Endothelial cell of umbilical vein (primary cell): ENCODE measurements around the gene DDR2. TPM values are rescaled to one million over a fixed set of nuclear protein-coding genes. Genes with fewer than 3 reads are reported as not detected.

Source experiments
- BruUV-seq: library from RNA; stranded (reverse); fragments of 400-500 nt; replicated peaks from 2 replicates; lab custom pipeline; 2021; lab: Mats Ljungman, UMichigan
- CTCF ChIA-PET: fragments of 300-600, 350-600 bp; sonication (Branson Sonifier 250); formaldehyde crosslinking; loops from one replicate; lab custom pipeline; 2021; ENCODE audit warnings: antibody characterized with exemption, inconsistent platforms; lab: Charles Lee
- POLR2A ChIA-PET: fragments of 300-600, 350-600 bp; sonication (Branson Sonifier 250); formaldehyde crosslinking; loops from one replicate; lab custom pipeline; 2021; ENCODE audit warnings: antibody characterized with exemption, inconsistent platforms; lab: Charles Lee
- DNase-seq: peaks from one replicate; pipeline ENCODE4 v3.0.0-alpha.2; 2011; ENCODE audit warnings: low read depth, low spot score
- FAIRE-seq: peaks from 2 replicates; lab custom pipeline; 2011; peaks lifted over from hg19 to GRCh38; lab: Jason Lieb, UNC
- H2AFZ ChIP-seq: 2 replicates; pipeline ENCODE4 v1.6.0; 2012; ENCODE audit warnings: low read depth, low read length, control low read depth, inconsistent platforms
- H3K27ac ChIP-seq: 2 replicates; pipeline ENCODE4 v1.5.1; 2011; ENCODE audit warnings: low read depth, mild to moderate bottlenecking, control low read depth, low read length, moderate library complexity; ENCODE audit not compliant: insufficient read depth
- H3K27me3 ChIP-seq, 2 experiments: 2 replicates each; pipeline versions ENCODE4 v1.6.0 to v1.6.1; 2011; ENCODE audit warnings: low read length in 2 of 2, mixed read lengths in 1 of 2; ENCODE audit not compliant: control insufficient read depth in 2 of 2, insufficient read depth in 2 of 2
- H3K36me3 ChIP-seq, 2 experiments: 2 replicates in 1 of 2; 3 replicates in 1 of 2; pipeline ENCODE4 v1.5.1; 2011; ENCODE audit warnings: low read length in 2 of 2, mild to moderate bottlenecking in 1 of 2, moderate library complexity in 1 of 2; ENCODE audit not compliant: control insufficient read depth in 2 of 2, insufficient read depth in 2 of 2; ENCODE audit errors: extremely low read depth in 1 of 2
- H3K4me1 ChIP-seq: 3 replicates; pipeline ENCODE4 v1.5.1; 2011; ENCODE audit warnings: mild to moderate bottlenecking, low read length; ENCODE audit not compliant: control insufficient read depth, insufficient read depth; ENCODE audit errors: extremely low read depth
- H3K4me2 ChIP-seq: 2 replicates; pipeline ENCODE4 v1.6.1; 2011; ENCODE audit warnings: low read length, control low read depth, mixed read lengths; ENCODE audit not compliant: insufficient read depth
- H3K4me3 ChIP-seq, 3 experiments: fragments of 200-600 bp in 1 of 3; sonication (generic), shearing (Covaris generic) in 1 of 3; replicated peaks in 1 of 3; 2 replicates each; pipeline ENCODE4 v1.5.1; 2011 to 2016; ENCODE audit warnings: control low read depth in 3 of 3, low read length in 3 of 3, mild to moderate bottlenecking in 2 of 3, inconsistent platforms in 1 of 3, low read depth in 1 of 3, moderate library complexity in 1 of 3; ENCODE audit not compliant: insufficient read depth in 1 of 3
- H3K79me2 ChIP-seq: 2 replicates; pipeline ENCODE4 v1.6.0; 2012; ENCODE audit warnings: low read length, inconsistent platforms; ENCODE audit not compliant: control insufficient read depth, insufficient read depth
- H3K9ac ChIP-seq: replicated peaks from 2 replicates; pipeline ENCODE3; 2011; ENCODE audit warnings: low read length, control low read depth; ENCODE audit not compliant: insufficient read depth; ENCODE audit errors: extremely low read depth
- H3K9me1 ChIP-seq: replicated peaks from 3 replicates; pipeline ENCODE4 v1.6.0; 2011; ENCODE audit warnings: mild to moderate bottlenecking, low read length; ENCODE audit not compliant: control insufficient read depth, insufficient read depth; ENCODE audit errors: extremely low read depth
- H3K9me3 ChIP-seq: replicated peaks from 2 replicates; pipeline ENCODE4 v1.5.1; 2012; ENCODE audit warnings: low read length, inconsistent platforms; ENCODE audit not compliant: control insufficient read depth, insufficient read depth
- H4K20me1 ChIP-seq: replicated peaks from 2 replicates; pipeline ENCODE3; 2011; ENCODE audit warnings: mild to moderate bottlenecking, low read length; ENCODE audit not compliant: control insufficient read depth, insufficient read depth; ENCODE audit errors: extremely low read depth
- CTCF ChIP-seq, 2 donors: IDR thresholded peaks; 1 replicate in 1 of 2; 2 replicates in 1 of 2; pipeline ENCODE4 v1.5.1; 2011; ENCODE audit warnings: low read length in 2 of 2, mild to moderate bottlenecking in 2 of 2, moderate library complexity in 2 of 2, control low read depth in 1 of 2, inconsistent platforms in 1 of 2, low read depth in 1 of 2; ENCODE audit not compliant: insufficient read depth in 1 of 2; ENCODE audit errors: extremely low read depth in 1 of 2
- FOS ChIP-seq: IDR thresholded peaks from 2 replicates; pipeline ENCODE4 v1.6.1; 2011; ENCODE audit warnings: mild to moderate bottlenecking, low read length, moderate library complexity, borderline replicate concordance; ENCODE audit not compliant: insufficient read depth
- GATA2 ChIP-seq: IDR thresholded peaks from 2 replicates; pipeline ENCODE4 v1.7.0; 2011; ENCODE audit warnings: low read depth, mild to moderate bottlenecking, moderate library complexity, mixed read lengths, low read length; ENCODE audit not compliant: insufficient read length, insufficient read depth
- JUN ChIP-seq: IDR thresholded peaks from 2 replicates; pipeline ENCODE4 v1.6.1; 2011; ENCODE audit warnings: borderline replicate concordance, low read depth; ENCODE audit not compliant: insufficient read length, insufficient read depth
- MAX ChIP-seq: IDR thresholded peaks from 2 replicates; pipeline ENCODE4 v1.6.1; 2011; ENCODE audit not compliant: insufficient read depth, insufficient read length
- MYC ChIP-seq: IDR thresholded peaks from one replicate; pipeline ENCODE4 v1.6.1; 2011; ENCODE audit warnings: mild to moderate bottlenecking, low read depth, low read length
- POLR2A ChIP-seq: IDR thresholded peaks from 2 replicates; pipeline ENCODE4 v1.6.1; 2012; ENCODE audit warnings: low read depth, mild to moderate bottlenecking, control low read depth, low read length
- dilution Hi-C: fragments of 300-500 bp; cut with MboI; formaldehyde crosslinking; loops from one replicate; pipeline ENCODE4 v1.15.0; 2019; ENCODE audit warnings: low sequenced_read_pairs; ENCODE audit not compliant: extremely low pct_ligation_motif_present
- intact Hi-C: fragments of 100-400 bp; cut with micrococcal nuclease; formaldehyde crosslinking; loops from one replicate; pipeline ENCODE4 v1.10.0; 2022
- polyA plus RNA-seq, 4 experiments: library from polyadenylated mRNA; depleted of rRNA in 3 of 4; stranded (reverse) in 3 of 4; unstranded in 1 of 4; fragments of >200 nt; gene quantifications; 2 replicates each; pipeline versions ENCODE4 v1.2.1 to v1.2.3, GENCODE V29; 2011 to 2012; ENCODE audit warnings: missing spikeins in 1 of 4
- total RNA-seq: library from RNA; stranded (reverse); gene quantifications from 2 replicates; pipeline ENCODE4 v1.2.3, GENCODE V29; 2021

Gene DDR2
- total and polyA plus RNA-seq, 2 donors (not counting 3 experiments of a cell fraction or from before 2014, with no cell fraction given), result 27.8 to 30.8 TPM

GRCh38 chr1:162702628-162703027, 70.4 kb downstream of the DDR2 start:
- no peaks in the 10 kb centered on the region for H3K79me2 ChIP-seq
- H3K27me3 ChIP-seq, result no peaks in the 10 kb centered on the region
- H3K9me1 ChIP-seq, result no peaks in the 10 kb centered on the region
- ChIA-PET CTCF (interaction anchor here (1.4 to 2.8 kb wide), 4 partner anchors 10 to 88 kb away, joined by 4 to 9 read pairs (median 6); no protein-coding TSS in a partner anchor), POLR2A (no interaction called here)
- no peaks in the 10 kb centered on the region for H4K20me1 ChIP-seq
- no peaks in the 10 kb centered on the region for H3K9me3 ChIP-seq
- no peak for FAIRE-seq
- H3K4me1 ChIP-seq, result no peaks in the 10 kb centered on the region
- H3K4me2 ChIP-seq, result no peak overlapping the region
- dilution Hi-C loops (no loop called here), intact Hi-C loops (no loop called here)
- no peak overlapping the region for H2AFZ ChIP-seq
- H3K27ac ChIP-seq, result no peak overlapping the region
- peaks cover 0 to 2% of the 10 kb centered on the region in 2 experiments for H3K36me3 ChIP-seq
- TF ChIP-seq GATA2 (no peak), POLR2A (no peak)
- no peak overlapping the region for H3K4me3 ChIP-seq
- no peak for DNase-seq
- no peak overlapping the region for H3K9ac ChIP-seq
- BruUV-seq, result no TSS peak

GRCh38 chr1:162703708-162704107, 71.4 kb downstream of the DDR2 start:
- Histone ChIP-seq H3K9ac (no peak overlapping the region), H2AFZ (no peak overlapping the region), H3K27ac (no peak overlapping the region), H3K9me1 (no peaks in the 10 kb centered on the region), H3K4me3 (no peak overlapping the region), H3K9me3 (no peaks in the 10 kb centered on the region), H4K20me1 (no peaks in the 10 kb centered on the region), H3K27me3 (no peaks in the 10 kb centered on the region), H3K4me1 (peaks cover 4% of the 10 kb centered on the region), H3K79me2 (no peaks in the 10 kb centered on the region), H3K4me2 (no peak overlapping the region), H3K36me3 (peaks cover 0 to 2% of the 10 kb centered on the region in 2 experiments)
- no peak for FAIRE-seq
- TF ChIP-seq JUN (no peak), MYC (no peak), CTCF (IDR thresholded peaks at IDR 0.05; ENCODE audit: extremely low read depth in 1 of 2, insufficient read depth in 1 of 2, low read depth in 1 of 2, low read length in 2 of 2) (no peak), GATA2 (no peak), MAX (no peak), FOS (no peak)
- dilution Hi-C loops (no loop called here), intact Hi-C loops (no loop called here)
- ChIA-PET POLR2A (no interaction called here), CTCF (interaction anchor here (2.8 kb wide), 1 partner anchor 11 kb away, joined by 9 read pairs; no protein-coding TSS in a partner anchor)
- no TSS peak for BruUV-seq
- DNase-seq, result no peak
